HCT116 (cell line): ENCODE results near the gene SH3BGRL3.

Experiments
- CBX3 ChIP-seq: IDR thresholded peaks from 2 replicates; pipeline ENCODE4 v1.6.1; 2012; ENCODE audit warnings: low read depth
- CTCF ChIP-seq, 3 experiments: fragments of 200-600 bp in 1 of 3; sonication (generic) in 1 of 3; IDR thresholded peaks in 2 of 3; conservative IDR thresholded peaks in 1 of 3; 2 replicates each; pipeline ENCODE4 v1.5.1; 2012 to 2017; ENCODE audit warnings: low read depth in 2 of 3, low read length in 2 of 3, antibody characterized with exemption in 1 of 3, borderline replicate concordance in 1 of 3, control low read depth in 1 of 3, mild to moderate bottlenecking in 1 of 3, mixed read lengths in 1 of 3, mixed run types in 1 of 3, moderate library complexity in 1 of 3; ENCODE audit not compliant: insufficient read depth in 1 of 3
- EZH2 ChIP-seq: fragments of 200-600 bp; sonication (generic); IDR thresholded peaks from 2 replicates; pipeline ENCODE4 v1.6.1; 2017; ENCODE audit warnings: antibody characterized with exemption, mixed run types

GRCh38 chr1:26277719-26278118 is 2.2 kb upstream of the SH3BGRL3 start:
- TF ChIP-seq CBX3 (no peak), CTCF (IDR thresholded peaks at IDR 0.05 in 2 of 3, conservative IDR thresholded peaks at IDR 0.05 in 1 of 3; ENCODE audit: borderline replicate concordance in 1 of 3, insufficient read depth in 1 of 3, low read depth in 2 of 3, low read length in 2 of 3) (no peak), EZH2 (no peak)
